Measurements from ENCODE around the gene ICOSLG.
"Not testable (repeated sequence)": the region's sequence is repeated elsewhere in the genome, so short reads cannot be mapped to it uniquely, and the experiment has no call there.

The ICOSLG gene

DNA sequence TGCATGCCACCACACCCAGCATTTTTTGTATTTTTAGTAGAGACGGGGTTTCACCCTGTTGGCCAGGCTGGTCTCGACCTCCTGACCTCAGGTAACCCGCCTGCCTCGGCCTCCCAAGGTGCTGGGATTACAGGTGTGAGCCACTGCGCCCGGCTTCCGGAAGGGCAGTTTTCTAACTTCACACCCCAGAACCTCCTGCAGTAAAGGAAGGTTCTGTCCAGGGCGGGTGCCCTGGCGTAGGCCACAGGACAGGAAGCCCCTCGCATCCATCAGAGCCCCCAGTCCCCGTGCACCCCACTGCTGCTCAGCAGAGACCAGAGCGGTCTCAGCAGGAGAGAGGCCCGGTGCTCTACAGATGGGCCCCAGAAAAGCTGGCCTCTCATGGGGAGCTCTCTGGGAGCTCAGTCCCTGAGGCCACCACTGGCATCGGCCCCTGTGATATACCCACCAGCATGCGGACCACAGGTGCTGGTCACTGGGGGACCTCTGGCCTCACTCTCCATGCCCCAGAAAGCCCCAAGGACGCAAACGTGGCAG lies 25.1 kb upstream of the ICOSLG start:
- DNase-seq (ENCODE audit: low read depth in 2 of 2) = no peak

DNA sequence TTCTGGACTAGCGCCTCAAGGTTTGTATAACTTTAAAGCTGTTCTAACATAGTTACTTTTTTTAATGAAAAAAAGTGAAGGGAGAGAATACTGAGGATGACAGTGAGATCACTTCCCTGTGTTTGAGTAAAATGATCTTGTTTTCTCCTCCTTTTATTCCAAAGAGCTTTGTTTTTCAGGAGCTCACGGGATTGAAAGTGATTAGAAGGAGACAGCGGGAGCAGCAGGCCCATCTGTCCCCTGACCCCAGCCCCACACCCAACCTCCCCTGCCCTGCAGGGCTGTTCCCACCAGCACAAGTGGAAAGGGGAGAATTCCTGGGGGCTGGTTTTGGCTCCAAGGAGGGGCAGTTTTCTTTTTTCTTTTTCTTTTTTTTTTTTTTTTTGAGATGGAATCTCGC lies 23.0 kb upstream of the ICOSLG start:
- no peak for DNase-seq (ENCODE audit: low read depth in 2 of 2)

DNA sequence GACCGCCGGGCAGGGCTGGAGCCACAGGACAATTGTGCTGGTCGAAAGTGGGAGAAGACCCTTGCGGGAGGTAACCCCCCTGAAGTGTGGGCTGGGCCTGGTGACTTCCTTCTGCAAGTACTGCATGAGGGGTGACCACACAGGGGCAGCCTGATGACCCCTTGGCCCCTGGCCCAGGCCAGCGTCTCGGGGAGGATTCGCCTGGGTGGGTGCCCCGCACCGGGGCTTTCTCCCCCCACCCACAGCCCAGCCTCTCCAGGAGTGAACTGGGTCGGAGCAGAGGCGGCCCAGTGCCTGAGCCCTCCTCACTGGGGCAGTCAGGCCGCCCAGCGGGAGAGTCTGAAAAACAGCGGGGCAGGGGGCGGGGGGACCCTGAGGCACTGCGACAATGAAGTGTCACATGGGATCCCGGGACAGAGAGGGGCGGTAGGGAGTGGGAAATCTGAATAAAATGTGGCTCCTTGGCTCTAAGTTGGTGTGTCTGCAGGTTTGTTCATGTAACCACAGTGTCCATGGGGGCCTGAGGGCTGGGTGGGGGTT lies 22.5 kb upstream of the ICOSLG start:
- no peak for DNase-seq (ENCODE audit: low read depth in 2 of 2)

GRCh38 chr21:44262338-44263056 lies 21.8 kb upstream of the ICOSLG start:
- no peak for DNase-seq (ENCODE audit: low read depth in 2 of 2)

GRCh38 chr21:44261675-44262295 lies 21.0 kb upstream of the ICOSLG start, which contains the start of gene DNMT3L:
DNMT3L (minus strand) TSS chr21:44261897; CDS start chr21:44261259, 638 bp downstream.
- no peak for DNase-seq (ENCODE audit: low read depth in 2 of 2)

DNA sequence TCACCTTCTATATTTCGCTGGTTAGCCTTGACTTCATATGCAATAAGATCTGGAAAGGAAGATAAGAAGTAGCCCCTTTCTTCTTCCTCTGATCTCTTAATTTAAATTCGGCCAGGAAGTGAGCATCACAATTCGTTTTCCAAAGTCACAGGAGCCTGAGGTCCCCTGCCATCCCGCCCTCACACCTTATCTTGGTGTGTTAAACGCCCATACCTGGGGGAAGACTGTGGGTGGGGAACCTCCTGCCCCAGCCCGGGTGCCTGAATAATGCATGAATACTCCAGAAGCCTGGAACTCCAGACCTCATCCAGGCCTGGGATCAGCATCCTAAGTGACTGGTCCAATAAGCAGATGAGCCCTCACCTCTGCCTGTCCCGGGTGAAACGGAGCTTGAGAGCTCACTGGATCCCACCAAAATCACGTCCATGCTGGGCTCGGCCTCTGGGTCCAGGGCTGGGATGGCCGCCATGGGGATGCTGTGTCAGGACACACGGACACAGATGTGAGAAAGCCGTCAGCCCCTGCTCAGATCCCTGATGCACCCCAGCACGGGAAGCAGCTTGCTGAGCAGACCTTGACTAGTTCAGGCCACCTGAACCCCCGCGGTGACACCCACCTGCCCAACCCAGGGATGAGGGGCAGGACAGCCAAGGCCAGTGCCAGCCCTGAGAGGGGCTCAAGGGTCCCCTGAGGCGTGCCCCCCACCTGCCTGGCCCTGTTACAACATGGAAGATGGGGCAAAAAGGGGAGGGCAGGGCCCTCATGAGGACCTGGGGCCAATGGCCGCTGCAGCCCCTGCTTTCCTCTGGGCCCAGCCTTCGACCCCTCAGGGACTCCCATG lies 20.3 kb upstream of the ICOSLG start:
- DNase-seq (ENCODE audit: low read depth in 2 of 2) = no peak

- DNase-seq (ENCODE audit: low read depth in 2 of 2) = no peak
Observed at GRCh38 chr21:44260066-44260465, 19.3 kb upstream of the ICOSLG start.

DNA sequence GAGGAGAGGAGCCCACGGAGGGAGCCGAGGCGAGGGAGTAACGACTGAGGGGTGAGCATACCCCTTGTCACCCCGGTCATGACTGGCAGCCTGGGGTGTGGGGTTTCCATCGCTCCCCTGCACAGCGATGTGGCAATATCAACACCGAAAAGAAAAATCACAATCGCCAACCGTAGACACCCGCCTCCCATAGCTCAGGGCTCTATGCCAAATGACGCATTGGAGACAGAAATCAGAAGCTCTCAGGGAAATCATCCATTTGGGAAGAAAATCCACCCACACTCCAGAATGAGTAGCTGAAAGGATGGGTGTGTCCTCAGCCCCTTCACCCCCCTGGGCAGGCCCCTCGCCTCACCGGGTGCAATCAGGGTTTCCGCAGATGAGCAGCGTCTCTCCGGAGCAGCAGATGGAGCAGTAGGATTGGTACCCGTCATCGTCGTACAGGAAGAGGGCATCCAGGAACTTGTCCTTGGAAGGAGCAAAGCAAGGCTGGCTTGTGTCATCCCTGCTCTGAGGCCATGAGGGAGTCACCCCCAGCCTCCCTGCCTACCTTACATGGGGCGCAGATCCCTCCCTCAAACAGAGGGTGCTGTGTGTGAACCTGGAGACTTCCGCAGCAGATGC lies 18.5 kb upstream of the ICOSLG start:
- no peak for DNase-seq (ENCODE audit: low read depth in 2 of 2)

DNA sequence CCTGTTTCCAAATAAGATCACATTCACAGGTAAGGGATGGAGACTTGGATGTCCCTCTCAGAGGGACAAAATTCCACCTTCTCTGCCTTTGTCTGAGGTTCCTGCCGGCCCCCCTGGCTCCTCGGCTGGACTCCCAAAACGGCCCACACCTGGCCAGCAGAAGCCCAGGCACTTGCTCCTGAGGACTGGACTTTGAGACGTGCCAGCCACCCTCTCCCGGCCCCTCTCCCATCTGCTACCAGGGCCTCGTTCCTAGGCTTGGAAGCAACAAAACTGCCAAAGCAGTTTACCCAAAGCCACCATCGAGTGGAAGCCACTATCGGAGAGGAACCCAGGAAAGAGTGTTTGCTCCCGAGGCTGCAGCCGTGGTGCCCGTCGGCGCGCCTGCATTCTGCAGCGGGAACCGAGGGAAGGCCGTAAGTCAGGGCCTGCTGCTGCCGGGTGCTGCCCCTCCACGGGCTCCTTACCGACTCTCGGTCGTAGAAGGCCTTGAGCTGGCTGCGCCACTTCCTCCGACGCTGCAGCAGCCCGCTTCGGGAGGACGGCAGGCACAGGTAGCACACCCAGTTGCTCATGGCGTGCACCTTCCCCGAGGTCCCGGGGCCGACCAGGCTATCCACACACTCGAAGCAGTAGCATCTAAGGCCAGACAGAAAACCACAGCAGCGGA lies 17.4 kb upstream of the ICOSLG start:
- DNase-seq (ENCODE audit: low read depth in 2 of 2) = no peak

- DNase-seq (ENCODE audit: low read depth in 2 of 2) = no peak
Observed at GRCh38 chr21:44255511-44255981, 14.8 kb upstream of the ICOSLG start.

DNA sequence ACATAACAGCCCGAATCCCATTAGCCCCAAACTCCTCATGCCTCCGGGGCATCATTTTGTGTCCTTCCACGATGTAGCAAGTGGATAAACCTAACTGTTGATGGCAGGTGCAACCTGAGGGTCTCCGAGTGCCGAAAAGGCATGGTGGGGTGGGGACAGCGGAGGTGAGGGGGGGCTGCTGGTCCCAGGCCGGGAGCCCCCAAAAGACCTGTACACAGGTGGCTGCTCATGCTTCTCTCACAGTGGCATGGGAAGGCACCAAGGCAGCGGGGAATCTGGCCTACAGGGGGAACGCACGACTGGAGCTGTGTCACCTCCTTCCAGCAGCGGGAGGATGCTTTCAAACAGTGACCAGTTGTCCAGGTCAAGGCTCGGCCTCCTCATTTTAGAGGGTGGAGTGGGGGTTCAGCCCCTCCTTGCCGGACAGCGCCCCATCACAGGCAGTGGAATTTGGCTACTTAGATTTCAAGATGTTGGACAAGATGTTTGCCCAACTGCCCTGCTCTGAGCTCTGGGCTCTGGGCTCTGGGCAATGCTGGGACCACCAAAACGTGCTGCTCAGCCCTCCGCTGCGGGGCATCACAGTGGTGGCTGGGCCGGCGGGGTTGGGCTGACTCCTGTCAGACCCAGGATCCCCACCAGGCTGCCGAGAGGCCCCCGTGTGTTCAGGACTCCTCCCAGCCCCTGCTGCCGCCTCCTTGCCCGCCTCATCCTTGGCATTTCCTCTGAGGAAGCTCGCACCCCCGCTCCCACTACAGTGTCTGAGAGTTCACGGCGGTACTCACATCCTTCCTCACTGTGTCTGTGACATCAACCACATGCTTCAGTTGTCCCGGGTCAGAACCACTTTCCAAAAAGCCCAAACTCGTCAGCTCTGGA lies 13.3 kb upstream of the ICOSLG start:
- no peak for DNase-seq (ENCODE audit: low read depth in 2 of 2)

GRCh38 chr21:44249204-44250037 lies 8.7 kb upstream of the ICOSLG start:
- not testable (repeated sequence) for DNase-seq (ENCODE audit: low read depth in 2 of 2)

GRCh38 chr21:44247904-44248303 lies 7.2 kb upstream of the ICOSLG start:
- DNase-seq (ENCODE audit: low read depth in 2 of 2) = not testable (repeated sequence)

DNA sequence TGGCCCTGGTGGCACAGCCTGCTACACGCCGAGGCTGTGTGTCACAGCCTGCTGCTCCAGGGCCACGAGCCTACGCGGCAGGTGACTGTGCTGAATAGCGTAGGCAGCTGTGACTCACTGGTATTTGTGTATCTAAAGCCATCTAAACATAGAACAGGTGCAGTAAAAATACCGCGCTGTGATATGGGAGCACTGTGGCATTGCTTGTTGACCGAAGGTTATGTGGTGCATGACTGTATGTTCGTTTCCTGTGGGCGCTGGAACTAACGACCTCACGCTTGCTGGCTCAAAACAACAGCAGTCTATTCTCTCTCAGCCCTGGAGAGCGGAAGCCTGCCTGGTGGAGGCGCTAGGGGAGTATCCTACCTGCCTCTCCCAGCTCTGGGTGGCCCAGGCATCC lies 3.2 kb upstream of the ICOSLG start:
- DNase-seq (ENCODE audit: low read depth in 2 of 2) = not testable (repeated sequence)

GRCh38 chr21:44241281-44241680 lies 538 bp upstream of the ICOSLG start:
- not testable (repeated sequence) for DNase-seq (ENCODE audit: low read depth in 2 of 2)

DNA sequence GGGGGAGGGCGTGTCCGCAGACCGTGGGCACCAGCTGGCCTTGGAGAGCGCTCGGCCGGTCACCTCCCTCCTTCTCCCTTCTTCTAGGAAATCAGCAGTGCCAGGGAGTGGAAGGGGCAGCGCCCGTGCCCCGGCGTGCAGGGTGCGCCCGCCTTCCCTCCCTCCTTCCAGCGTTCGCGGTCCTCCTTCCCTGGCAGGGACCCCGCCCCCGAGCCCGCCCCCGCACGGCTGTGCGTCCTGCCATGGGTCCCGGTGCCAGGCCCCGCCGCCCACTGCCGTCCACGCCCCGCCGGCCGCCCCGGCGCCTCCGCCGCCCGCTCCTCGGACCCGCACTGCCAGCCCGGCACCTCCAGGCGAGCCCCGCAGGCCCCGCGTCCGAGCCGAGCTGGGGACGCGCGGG lies 390 bp downstream of the ICOSLG start:
- not testable (repeated sequence) for DNase-seq (ENCODE audit: low read depth in 2 of 2)

DNA sequence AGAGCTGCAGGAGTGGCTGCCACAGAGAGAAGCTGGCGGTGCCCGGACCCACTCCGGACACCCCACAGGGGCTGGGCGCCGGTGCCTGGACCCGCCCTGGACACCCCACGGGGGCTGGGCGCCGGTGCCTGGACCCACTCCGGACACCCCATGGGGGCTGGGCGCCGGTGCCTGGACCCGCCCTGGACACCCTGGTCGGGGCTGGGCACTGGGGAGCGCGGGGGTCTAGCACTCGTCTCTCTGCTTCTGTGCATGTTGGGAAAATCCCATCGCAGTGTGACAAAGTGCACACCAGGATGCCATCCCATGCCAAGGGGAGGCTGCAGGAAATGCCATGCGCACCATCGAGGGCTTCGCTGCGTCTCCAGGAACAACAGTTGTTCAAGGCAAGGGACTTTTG lies 11.2 kb downstream of the ICOSLG start:
- DNase-seq (ENCODE audit: low read depth in 2 of 2) = not testable (repeated sequence)

DNA sequence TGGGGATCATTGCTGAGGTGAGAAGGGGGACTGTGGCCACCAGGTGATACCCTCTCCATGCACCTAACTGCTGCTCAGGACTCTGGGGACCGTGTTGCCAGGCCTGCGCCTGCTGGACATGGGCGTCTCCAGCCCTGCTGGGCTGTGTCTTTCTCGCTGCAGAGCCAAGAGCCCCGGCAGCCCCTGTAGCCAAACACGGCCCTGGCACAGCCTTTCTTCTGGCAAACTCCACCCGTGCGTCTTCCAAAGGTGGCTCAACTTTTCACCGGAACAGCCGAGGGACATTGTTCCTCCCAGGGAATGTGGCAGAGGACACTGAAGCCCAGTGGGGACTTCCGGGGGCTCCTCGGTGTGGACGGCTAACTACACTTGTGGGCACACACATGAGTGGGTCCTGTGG lies 12.6 kb downstream of the ICOSLG start:
- DNase-seq (ENCODE audit: low read depth in 2 of 2) = not testable (repeated sequence)

DNA sequence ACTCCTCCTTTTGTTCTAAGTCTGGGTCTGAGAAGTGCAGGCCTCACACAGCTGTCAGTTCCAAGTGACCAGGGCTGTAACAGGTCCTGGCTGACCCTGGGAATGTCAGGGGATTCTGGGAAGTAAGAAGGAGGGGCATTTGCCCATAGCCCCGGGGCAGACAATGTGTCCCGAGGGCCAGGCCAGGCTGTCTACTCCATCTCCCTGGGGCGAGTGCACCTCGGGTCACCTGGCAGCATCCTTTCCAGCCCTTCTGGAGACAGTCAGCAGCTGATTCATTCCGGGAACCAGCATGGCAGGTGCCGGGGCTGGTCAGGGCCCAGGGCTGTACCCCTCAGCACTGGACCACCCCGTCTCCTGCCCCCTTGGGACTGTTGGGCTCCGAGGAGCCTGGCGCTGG lies 13.1 kb downstream of the ICOSLG start:
- not testable (repeated sequence) for DNase-seq (ENCODE audit: low read depth in 2 of 2)

All from stimulated activated CD4-positive, alpha-beta T cell treated with anti-CD3 and anti-CD28 coated beads, Interleukin-12 subunit alpha, Interleukin-12 subunit beta, amount 100 ng/mL, for 24 hours (primary cell).